HL-60 (cell line): ENCODE data around the gene YIF1A.

ENCODE experiments used
- CTCF ChIP-seq: IDR thresholded peaks from one replicate; pipeline ENCODE4 v1.5.1; 2011; ENCODE audit warnings: low read length, control low read depth, inconsistent platforms; ENCODE audit not compliant: insufficient read depth
- GABPA ChIP-seq: IDR thresholded peaks from 2 replicates; pipeline ENCODE4 v1.6.1; 2012; ENCODE audit warnings: low read depth
- POLR2AphosphoS5 ChIP-seq: IDR thresholded peaks from 2 replicates; pipeline ENCODE4 v1.6.1; 2012; ENCODE audit warnings: low read depth
- SPI1 ChIP-seq: IDR thresholded peaks from 2 replicates; pipeline ENCODE4 v1.6.1; 2012; ENCODE audit warnings: low read depth, mild to moderate bottlenecking, borderline replicate concordance

GRCh38 chr11:66264383-66264782, 24.6 kb downstream of the YIF1A start:
- TF ChIP-seq CTCF: no peak
- TF ChIP-seq POLR2AphosphoS5: no peak
- no peak for TF ChIP-seq SPI1
- no peak for TF ChIP-seq GABPA
